ENCODE data around the gene PUM2.
"Not testable (repeated sequence)": the region's sequence is repeated elsewhere in the genome, so short reads cannot be mapped to it uniquely, and the experiment has no call there.

The PUM2 gene

DNA sequence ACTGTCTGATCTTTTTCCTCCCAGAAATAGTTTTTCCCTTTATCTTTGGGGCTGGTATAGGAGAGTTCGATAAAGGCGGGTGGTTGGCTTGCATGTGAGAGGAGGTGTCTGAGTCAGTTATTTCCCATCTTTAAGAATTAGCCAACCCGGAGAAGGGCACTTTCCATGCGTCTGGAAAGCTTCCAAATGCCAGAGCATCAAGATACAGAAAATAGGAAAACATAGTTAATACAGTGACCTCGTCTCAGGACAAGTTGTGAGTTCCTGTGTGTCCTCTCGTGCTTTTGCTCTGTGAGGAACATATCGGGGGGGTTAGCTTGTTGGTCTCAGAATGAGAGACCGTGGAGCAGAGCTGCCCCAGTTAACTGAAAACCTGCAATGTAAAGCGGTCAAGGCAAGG, 18.7 kb upstream of the PUM2 start:
- H3K4me3 ChIP-seq (ENCODE audit: control insufficient read depth, low read depth, low read length): no peak overlapping the region
- TF ChIP-seq, protein P1, sequence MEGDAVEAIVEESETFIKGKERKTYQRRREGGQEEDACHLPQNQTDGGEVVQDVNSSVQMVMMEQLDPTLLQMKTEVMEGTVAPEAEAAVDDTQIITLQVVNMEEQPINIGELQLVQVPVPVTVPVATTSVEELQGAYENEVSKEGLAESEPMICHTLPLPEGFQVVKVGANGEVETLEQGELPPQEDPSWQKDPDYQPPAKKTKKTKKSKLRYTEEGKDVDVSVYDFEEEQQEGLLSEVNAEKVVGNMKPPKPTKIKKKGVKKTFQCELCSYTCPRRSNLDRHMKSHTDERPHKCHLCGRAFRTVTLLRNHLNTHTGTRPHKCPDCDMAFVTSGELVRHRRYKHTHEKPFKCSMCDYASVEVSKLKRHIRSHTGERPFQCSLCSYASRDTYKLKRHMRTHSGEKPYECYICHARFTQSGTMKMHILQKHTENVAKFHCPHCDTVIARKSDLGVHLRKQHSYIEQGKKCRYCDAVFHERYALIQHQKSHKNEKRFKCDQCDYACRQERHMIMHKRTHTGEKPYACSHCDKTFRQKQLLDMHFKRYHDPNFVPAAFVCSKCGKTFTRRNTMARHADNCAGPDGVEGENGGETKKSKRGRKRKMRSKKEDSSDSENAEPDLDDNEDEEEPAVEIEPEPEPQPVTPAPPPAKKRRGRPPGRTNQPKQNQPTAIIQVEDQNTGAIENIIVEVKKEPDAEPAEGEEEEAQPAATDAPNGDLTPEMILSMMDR (IDR thresholded peaks at IDR 0.05; ENCODE audit: control insufficient read depth, insufficient read depth, low read depth, low read length, missing control alignments): no peak
- no peak for DNase-seq (ENCODE audit: low read depth)

DNA sequence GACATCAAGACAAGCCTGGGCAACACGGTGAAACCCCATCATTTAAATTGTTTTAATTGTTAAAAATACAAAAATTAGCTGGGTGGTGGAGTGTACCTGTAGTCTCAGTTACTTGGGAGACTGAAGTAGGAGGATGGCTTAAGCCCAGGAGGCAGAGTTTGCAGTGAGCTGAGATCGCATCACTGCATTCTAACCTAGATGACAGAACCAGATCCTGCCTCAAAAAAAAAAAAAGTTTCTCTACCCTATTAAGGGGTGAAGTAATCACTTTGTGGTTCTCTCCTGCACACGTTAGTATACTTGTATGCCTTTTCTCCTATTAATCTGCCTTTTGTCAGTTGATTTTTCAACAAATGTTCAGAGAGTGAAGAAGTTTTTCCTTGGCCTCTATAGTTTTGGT, 18.1 kb upstream of the PUM2 start:
- no peak overlapping the region for H3K4me3 ChIP-seq (ENCODE audit: control insufficient read depth, low read depth, low read length)
- TF ChIP-seq, protein P1 (IDR thresholded peaks at IDR 0.05; ENCODE audit: control insufficient read depth, insufficient read depth, low read depth, low read length, missing control alignments): no peak
- DNase-seq (ENCODE audit: low read depth): no peak

DNA sequence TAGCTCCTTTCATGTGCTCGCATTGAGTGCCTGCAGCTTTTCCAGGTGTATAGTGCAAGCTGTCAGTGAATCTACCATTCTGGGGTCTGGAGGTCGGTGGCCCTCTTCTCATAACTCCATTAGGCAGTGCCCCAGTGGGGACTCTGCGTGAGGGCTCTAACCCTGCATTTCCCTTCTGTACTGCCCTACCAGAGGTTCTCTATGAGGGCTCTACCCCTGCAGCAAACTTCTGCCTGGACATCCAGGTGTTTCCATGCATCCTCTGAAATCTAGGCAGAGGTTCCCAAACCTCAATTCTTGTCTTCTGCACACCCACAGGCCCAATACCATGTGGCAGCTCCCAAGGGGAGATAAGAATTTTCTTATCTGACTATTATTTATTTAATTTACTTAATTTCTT, 17.3 kb upstream of the PUM2 start:
- not testable (repeated sequence) for H3K4me3 ChIP-seq (ENCODE audit: control insufficient read depth, low read depth, low read length); DNase-seq (ENCODE audit: low read depth)

DNA sequence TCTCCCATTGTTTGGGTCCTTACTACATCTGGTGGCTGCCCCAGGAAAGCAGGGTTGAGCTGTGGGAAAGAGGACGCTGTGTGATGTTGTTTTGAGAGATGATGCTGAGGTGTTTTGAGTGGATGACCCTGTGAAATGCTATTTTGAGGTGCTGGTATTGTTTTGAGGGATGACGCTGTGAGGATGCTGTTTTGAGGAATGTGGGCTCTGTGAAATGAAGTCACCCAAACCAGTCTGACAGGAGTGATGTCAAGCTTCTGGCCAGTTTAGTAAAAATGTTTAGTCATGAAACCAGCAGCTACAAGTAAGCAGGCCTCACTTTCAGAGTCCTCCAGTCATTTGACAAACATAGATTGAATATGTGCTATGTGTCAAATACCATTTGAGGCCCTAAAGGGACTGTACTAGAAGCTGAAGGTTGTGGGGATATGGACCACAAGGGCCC, 16.1 kb upstream of the PUM2 start:
- TF ChIP-seq, protein P1 (IDR thresholded peaks at IDR 0.05; ENCODE audit: control insufficient read depth, insufficient read depth, low read depth, low read length, missing control alignments): no peak
- H3K4me3 ChIP-seq (ENCODE audit: control insufficient read depth, low read depth, low read length): no peak overlapping the region
- DNase-seq (ENCODE audit: low read depth): no peak

DNA sequence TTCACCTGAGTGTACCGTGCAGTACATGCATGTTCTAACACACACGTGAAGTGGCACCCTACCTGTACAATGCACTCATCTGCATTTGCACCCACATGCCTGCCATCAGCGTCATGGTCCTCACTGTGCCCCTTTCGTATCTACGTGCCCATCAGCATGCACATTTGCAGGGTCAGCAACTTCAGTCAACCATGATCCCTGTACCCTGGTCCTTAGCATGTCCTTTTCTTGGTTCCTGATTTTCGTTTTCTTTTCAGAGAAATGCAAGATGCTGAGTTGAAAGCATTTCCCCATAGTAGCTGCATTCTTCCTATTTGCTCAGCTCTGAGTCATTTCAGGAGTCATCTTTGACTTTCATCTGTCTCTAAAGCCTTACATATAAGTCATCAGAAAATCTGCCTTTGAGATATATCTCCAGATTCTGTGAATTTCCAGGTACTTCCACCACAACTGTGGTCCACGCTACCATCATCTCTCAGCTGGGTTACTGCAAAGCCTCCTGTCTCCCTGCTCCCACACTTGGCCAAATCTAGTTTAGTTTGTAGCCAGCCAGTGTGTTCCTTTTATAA, 14.7 kb upstream of the PUM2 start:
- TF ChIP-seq, protein P1 (IDR thresholded peaks at IDR 0.05; ENCODE audit: control insufficient read depth, insufficient read depth, low read depth, low read length, missing control alignments): no peak
- H3K4me3 ChIP-seq (ENCODE audit: control insufficient read depth, low read depth, low read length): no peak overlapping the region
- no peak for DNase-seq (ENCODE audit: low read depth)

DNA sequence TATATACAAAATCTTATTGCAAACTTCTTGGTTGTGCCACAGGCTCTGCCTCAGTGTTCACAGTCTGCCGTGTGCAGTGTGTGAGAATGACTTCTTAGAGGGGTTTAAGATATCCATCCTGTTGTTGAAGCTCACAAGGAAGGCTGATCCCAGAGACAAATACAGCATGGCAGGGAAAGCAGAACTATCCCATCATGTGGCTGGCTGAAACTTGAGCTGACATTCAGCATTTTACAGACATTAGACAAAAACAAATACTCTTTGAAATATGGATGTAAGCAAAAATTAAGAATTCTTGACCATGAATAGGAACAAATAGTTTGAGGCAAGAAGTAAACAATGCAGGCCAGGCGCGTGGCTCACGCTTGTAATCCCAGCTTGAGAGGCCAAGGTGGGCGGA, 12.9 kb upstream of the PUM2 start:
- TF ChIP-seq, protein P1 (IDR thresholded peaks at IDR 0.05; ENCODE audit: control insufficient read depth, insufficient read depth, low read depth, low read length, missing control alignments): no peak
- DNase-seq (ENCODE audit: low read depth): no peak

DNA sequence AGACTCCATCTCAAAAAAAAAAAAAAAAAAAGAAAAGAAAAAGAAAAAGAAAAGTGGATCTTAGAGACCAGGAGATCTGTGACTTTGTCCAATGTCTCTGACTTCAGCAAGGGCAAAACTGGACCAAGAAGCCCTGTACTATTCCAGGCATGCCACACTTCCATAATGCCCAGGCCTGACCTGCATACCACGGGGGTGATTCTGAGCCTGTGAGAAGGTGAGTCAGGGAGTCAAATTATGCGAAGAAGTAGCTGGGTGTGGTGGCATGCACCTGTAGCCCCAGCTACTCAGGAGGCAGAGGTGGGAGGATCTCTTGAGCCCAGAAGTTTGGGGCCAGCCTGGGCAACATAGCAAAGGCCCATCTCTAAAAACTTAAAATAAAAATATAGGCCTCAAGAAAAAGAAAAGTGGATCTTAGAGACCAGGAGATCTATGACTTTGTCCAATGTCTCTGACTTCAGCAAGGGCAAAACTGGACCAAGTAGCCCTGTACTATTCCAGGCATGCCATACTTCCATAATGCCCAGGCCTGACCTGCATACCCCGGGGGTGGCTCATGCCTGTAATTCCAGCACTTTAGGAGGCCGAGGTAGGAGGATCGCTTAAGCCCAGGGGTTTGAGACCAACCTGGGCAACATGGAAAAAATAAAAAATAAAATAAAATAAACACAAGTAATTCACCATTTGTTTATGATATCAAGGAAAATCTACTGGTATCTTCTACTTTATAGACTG, 12.2 kb upstream of the PUM2 start:
- TF ChIP-seq, protein P1 (IDR thresholded peaks at IDR 0.05; ENCODE audit: control insufficient read depth, insufficient read depth, low read depth, low read length, missing control alignments): no peak
- no peak overlapping the region for H3K4me3 ChIP-seq (ENCODE audit: control insufficient read depth, low read depth, low read length)
- DNase-seq (ENCODE audit: low read depth): no peak

More for the DNA sequence above, 12.9 kb upstream of the PUM2 start:
- no peak overlapping the region for H3K4me3 ChIP-seq (ENCODE audit: control insufficient read depth, low read depth, low read length)

All from AG09309 (cell line).